ENCODE results near the gene GNG2. TPM values are rescaled to one million over a fixed set of nuclear protein-coding genes. Genes with fewer than 3 reads are reported as not detected.

GNG2 gene
- total and polyA plus RNA-seq, 2 experiments from 2014 or later, result 5.0 to 13.7 TPM

DNA sequence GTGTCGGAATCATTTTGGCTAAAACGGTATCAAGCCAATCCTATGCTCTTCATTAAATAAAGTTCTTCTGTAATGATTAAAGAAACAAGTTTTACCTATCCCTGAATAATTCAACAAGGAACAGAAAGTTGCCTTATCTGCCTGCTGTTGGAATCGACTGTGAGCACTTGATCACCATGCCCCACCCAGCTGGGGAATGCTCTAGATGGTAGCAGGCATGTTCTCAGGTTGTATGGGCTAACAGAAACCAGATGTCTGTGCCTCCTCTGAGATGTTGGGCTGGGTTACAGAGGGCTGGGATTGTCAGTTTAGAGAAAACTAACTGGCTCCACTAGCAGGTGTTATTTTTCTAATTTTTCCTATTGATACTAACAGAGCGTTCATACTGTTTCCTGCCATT, 157.8 kb downstream of the GNG2 start:
- DNase-seq (ENCODE audit: low spot score), result peak; percentile 26
- no peak overlapping the region for H3K4me2 ChIP-seq
- no peaks in the 10 kb centered on the region for H3K79me2 ChIP-seq
- no peak overlapping the region for H2AFZ ChIP-seq
- peak overlapping the region; percentile 22 for H3K27ac ChIP-seq
- TF ChIP-seq EZH2 (IDR thresholded peaks at IDR 0.05; ENCODE audit: borderline replicate concordance) (no peak), EZH2phosphoT487 (IDR thresholded peaks at IDR 0.05; ENCODE audit: low read depth, severe bottlenecking, unreplicated experiment) (no peak)
- TF ChIP-seq, protein P1, sequence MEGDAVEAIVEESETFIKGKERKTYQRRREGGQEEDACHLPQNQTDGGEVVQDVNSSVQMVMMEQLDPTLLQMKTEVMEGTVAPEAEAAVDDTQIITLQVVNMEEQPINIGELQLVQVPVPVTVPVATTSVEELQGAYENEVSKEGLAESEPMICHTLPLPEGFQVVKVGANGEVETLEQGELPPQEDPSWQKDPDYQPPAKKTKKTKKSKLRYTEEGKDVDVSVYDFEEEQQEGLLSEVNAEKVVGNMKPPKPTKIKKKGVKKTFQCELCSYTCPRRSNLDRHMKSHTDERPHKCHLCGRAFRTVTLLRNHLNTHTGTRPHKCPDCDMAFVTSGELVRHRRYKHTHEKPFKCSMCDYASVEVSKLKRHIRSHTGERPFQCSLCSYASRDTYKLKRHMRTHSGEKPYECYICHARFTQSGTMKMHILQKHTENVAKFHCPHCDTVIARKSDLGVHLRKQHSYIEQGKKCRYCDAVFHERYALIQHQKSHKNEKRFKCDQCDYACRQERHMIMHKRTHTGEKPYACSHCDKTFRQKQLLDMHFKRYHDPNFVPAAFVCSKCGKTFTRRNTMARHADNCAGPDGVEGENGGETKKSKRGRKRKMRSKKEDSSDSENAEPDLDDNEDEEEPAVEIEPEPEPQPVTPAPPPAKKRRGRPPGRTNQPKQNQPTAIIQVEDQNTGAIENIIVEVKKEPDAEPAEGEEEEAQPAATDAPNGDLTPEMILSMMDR (IDR thresholded peaks at IDR 0.05; ENCODE audit: poor library complexity), result no peak
- WGBS (ENCODE audit: low lambda C conversion rate, missing lambda C conversion rate), result 73% methylated on average over 4 of the region's 4 CpGs
- no peaks in the 10 kb centered on the region for H3K9me2 ChIP-seq (replicated peaks; ENCODE audit: insufficient read depth)
- H3K9me3 ChIP-seq (ENCODE audit: low read depth), result no peaks in the 10 kb centered on the region
- no peaks in the 10 kb centered on the region for H4K20me1 ChIP-seq (ENCODE audit: insufficient read depth, poor library complexity, severe bottlenecking)
- no peaks in the 10 kb centered on the region for H3K27me3 ChIP-seq
- H3K4me3 ChIP-seq, result no peak overlapping the region
- H3K4me1 ChIP-seq (ENCODE audit: insufficient read depth), result peaks cover 6% of the 10 kb centered on the region
- no peaks in the 10 kb centered on the region for H3K36me3 ChIP-seq (replicated peaks; ENCODE audit: insufficient read depth, low read depth)

DNA sequence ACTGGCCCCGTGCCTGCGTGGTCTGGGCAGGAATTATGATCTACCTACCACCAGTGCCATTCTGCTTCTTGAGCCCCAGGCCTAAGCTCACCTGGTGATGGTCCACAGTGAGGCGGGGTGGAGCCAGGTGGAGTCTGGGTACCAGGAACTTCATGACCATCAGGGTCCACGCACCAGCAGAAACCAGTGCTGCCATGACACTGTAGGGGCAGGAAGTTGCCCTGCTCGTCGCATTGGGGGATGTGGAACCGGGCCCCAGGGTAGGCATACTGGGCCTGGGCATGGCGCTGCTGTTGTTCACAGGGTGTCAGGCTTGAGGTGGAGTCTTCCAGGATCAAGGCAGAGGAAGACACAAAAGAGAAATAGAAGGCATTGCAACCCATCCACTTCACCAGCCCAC, 158.6 kb downstream of the GNG2 start:
- WGBS (ENCODE audit: low lambda C conversion rate, missing lambda C conversion rate), result 98% methylated on average over 8 of the region's 8 CpGs
- H2AFZ ChIP-seq, result no peak overlapping the region
- no peak overlapping the region for H3K4me2 ChIP-seq

More for the DNA sequence above, 158.6 kb downstream of the GNG2 start:
- Histone ChIP-seq H3K79me2 (no peaks in the 10 kb centered on the region), H3K27me3 (no peaks in the 10 kb centered on the region), H4K20me1 (ENCODE audit: insufficient read depth, poor library complexity, severe bottlenecking) (no peaks in the 10 kb centered on the region), H3K9me2 (replicated peaks; ENCODE audit: insufficient read depth) (no peaks in the 10 kb centered on the region), H3K4me1 (ENCODE audit: insufficient read depth) (peaks cover 6% of the 10 kb centered on the region), H3K27ac (peak overlapping the region; percentile 19), H3K9me3 (ENCODE audit: low read depth) (no peaks in the 10 kb centered on the region), H3K4me3 (no peak overlapping the region), H3K36me3 (replicated peaks; ENCODE audit: insufficient read depth, low read depth) (no peaks in the 10 kb centered on the region)
- TF ChIP-seq EZH2 (IDR thresholded peaks at IDR 0.05; ENCODE audit: borderline replicate concordance), result no peak
- no peak for TF ChIP-seq EZH2phosphoT487 (IDR thresholded peaks at IDR 0.05; ENCODE audit: low read depth, severe bottlenecking, unreplicated experiment)
- TF ChIP-seq, protein P1 (IDR thresholded peaks at IDR 0.05; ENCODE audit: poor library complexity), result no peak
- no peak for DNase-seq (ENCODE audit: low spot score)

Other genes with a start within 250 kb of the GNG2 start
- 37.4 and 64.4 TPM in 2 replicates for gene FRMD6, start 208.7 kb upstream of the GNG2 start, total RNA-seq
- gene FRMD6, start 208.7 kb upstream of the GNG2 start, polyA plus RNA-seq, result 17.0 and 18.9 TPM in 2 replicates
- 94.7 and 96.8 TPM in 2 replicates for gene RTRAF, start 128.9 kb downstream of the GNG2 start, total RNA-seq
- gene RTRAF, start 128.9 kb downstream of the GNG2 start, polyA plus RNA-seq, result 177 and 194 TPM in 2 replicates
- gene NID2, start 208.4 kb downstream of the GNG2 start, total RNA-seq, result 43.1 and 52.8 TPM in 2 replicates
- gene NID2, start 208.4 kb downstream of the GNG2 start, polyA plus RNA-seq, result 60.4 and 65.7 TPM in 2 replicates

Data from hepatocyte (in vitro differentiated cells).